ENCODE measurements around the gene ELAVL2. TPM values are rescaled to one million over a fixed set of nuclear protein-coding genes. Genes with fewer than 3 reads are reported as not detected.

The ELAVL2 gene
- total RNA-seq, 1 donor from 2014 or later, result 384 TPM

DNA sequence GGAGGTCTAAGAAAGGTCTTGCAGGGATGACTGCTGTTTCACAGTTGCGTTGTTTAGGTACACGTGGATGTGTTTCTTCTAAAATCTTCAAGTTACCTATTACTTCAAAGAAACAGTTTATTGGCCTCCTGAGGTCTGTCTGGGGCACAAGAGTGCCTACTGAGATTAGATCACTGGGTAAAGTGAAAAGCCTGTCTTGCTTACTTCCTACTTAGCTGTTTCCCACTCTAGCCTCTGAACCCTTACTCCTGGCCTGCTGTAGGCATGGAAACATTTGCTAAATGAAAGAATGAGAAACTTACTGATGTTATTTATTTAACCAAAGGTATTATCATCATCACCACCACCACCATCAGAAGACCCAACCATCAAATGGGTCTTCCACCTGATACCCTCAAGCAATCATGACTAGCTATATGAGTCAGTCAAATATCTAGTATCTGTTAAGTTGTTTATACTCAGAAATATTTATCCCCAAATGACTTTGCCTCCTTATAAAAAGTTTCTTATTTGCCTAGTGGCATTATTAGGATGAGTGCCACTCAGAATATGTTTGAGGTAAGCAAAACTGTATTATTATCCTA, 92.5 kb downstream of the ELAVL2 start:
- Mint-ChIP-seq H3K36me3 (ENCODE audit: unreplicated experiment) (no peaks in the 10 kb centered on the region), H3K4me3 (ENCODE audit: unreplicated experiment) (no peak overlapping the region), H3K4me1 (ENCODE audit: low read depth, unreplicated experiment) (peaks cover 43% of the 10 kb centered on the region), H3K9me3 (ENCODE audit: unreplicated experiment) (peaks cover 29% of the 10 kb centered on the region), H3K27me3 (ENCODE audit: unreplicated experiment) (peaks cover 13% of the 10 kb centered on the region), H3K27ac (ENCODE audit: unreplicated experiment) (no peak overlapping the region)
- TF ChIP-seq, protein P1, sequence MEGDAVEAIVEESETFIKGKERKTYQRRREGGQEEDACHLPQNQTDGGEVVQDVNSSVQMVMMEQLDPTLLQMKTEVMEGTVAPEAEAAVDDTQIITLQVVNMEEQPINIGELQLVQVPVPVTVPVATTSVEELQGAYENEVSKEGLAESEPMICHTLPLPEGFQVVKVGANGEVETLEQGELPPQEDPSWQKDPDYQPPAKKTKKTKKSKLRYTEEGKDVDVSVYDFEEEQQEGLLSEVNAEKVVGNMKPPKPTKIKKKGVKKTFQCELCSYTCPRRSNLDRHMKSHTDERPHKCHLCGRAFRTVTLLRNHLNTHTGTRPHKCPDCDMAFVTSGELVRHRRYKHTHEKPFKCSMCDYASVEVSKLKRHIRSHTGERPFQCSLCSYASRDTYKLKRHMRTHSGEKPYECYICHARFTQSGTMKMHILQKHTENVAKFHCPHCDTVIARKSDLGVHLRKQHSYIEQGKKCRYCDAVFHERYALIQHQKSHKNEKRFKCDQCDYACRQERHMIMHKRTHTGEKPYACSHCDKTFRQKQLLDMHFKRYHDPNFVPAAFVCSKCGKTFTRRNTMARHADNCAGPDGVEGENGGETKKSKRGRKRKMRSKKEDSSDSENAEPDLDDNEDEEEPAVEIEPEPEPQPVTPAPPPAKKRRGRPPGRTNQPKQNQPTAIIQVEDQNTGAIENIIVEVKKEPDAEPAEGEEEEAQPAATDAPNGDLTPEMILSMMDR (IDR thresholded peaks at IDR 0.05; ENCODE audit: partially characterized antibody, unreplicated experiment), result no peak
- DNase-seq, result no peak

DNA sequence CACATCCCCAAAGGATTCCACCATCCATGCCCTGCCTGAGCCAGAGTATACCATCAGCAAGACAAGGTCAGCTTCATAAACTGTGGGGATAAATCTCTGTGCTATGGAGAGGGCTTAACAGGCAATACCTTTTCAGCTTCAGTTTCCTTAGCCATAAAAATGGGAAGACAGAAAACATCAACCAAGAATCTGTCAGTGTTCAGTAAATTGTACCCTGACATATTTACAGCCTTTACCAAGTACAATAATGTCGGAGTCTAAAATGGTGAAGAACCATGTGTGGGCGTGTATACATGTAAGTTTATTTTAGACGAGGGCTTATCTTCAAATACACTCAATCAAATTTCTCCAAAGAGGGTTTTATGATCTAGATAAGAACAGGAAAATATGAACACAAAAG, 94.7 kb downstream of the ELAVL2 start:
- H3K4me3 Mint-ChIP-seq (ENCODE audit: unreplicated experiment), result no peak overlapping the region
- H3K4me1 Mint-ChIP-seq (ENCODE audit: low read depth, unreplicated experiment), result peaks cover 46% of the 10 kb centered on the region
- no peak for DNase-seq
- H3K36me3 Mint-ChIP-seq (ENCODE audit: unreplicated experiment), result no peaks in the 10 kb centered on the region
- TF ChIP-seq, protein P1 (IDR thresholded peaks at IDR 0.05; ENCODE audit: partially characterized antibody, unreplicated experiment), result no peak
- H3K27me3 Mint-ChIP-seq (ENCODE audit: unreplicated experiment), result peaks cover 14% of the 10 kb centered on the region
- H3K9me3 Mint-ChIP-seq (ENCODE audit: unreplicated experiment), result peaks cover 41% of the 10 kb centered on the region
- H3K27ac Mint-ChIP-seq (ENCODE audit: unreplicated experiment), result no peak overlapping the region

DNA sequence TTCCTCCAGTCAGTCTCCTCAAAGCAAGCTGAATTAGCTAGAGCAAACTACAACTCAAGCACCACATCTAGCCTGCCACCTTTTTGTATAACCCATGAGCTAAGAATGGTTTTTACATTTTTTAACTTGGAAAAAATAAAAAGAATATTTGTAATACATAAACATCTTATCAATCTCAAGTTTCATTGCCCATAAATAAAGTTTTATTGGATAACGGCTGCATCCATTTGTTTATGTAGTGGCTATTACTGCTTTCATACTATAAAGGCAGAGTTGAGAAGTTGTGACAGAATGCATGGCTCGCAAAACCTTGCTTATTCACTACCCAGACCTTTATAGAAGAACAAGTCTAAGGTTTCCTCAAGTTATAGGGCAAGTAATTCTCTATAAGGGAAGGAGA, 95.7 kb downstream of the ELAVL2 start:
- H3K4me1 Mint-ChIP-seq (ENCODE audit: low read depth, unreplicated experiment), result peaks cover 46% of the 10 kb centered on the region
- H3K27me3 Mint-ChIP-seq (ENCODE audit: unreplicated experiment), result peaks cover 14% of the 10 kb centered on the region
- peaks cover 39% of the 10 kb centered on the region for H3K9me3 Mint-ChIP-seq (ENCODE audit: unreplicated experiment)
- H3K4me3 Mint-ChIP-seq (ENCODE audit: unreplicated experiment), result no peak overlapping the region
- TF ChIP-seq, protein P1 (IDR thresholded peaks at IDR 0.05; ENCODE audit: partially characterized antibody, unreplicated experiment), result no peak
- H3K36me3 Mint-ChIP-seq (ENCODE audit: unreplicated experiment), result no peaks in the 10 kb centered on the region
- no peak for DNase-seq
- H3K27ac Mint-ChIP-seq (ENCODE audit: unreplicated experiment), result no peak overlapping the region

DNA sequence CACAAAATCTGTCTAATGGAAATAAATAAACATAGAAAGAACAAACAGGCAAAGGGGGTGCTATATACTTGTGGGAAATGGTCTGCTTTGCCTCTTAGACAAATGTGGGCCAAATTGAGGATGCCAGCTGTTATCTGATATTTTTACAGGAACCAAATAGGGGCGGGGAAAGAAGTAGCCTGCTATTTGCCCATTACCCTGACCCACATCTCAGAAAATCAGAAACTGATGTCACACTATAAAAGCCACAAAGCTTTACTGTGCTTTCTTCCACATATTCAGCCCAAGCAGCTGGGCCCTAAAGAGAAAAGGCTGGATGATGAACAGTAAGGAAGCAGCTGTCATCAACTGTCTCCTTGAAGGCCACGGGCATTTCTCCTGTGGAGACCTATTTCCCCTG, 97.3 kb downstream of the ELAVL2 start:
- TF ChIP-seq, protein P1 (IDR thresholded peaks at IDR 0.05; ENCODE audit: partially characterized antibody, unreplicated experiment), result no peak
- peaks cover 46% of the 10 kb centered on the region for H3K9me3 Mint-ChIP-seq (ENCODE audit: unreplicated experiment)
- no peak for DNase-seq
- peaks cover 16% of the 10 kb centered on the region for H3K27me3 Mint-ChIP-seq (ENCODE audit: unreplicated experiment)
- H3K4me1 Mint-ChIP-seq (ENCODE audit: low read depth, unreplicated experiment), result peaks cover 61% of the 10 kb centered on the region
- peak overlapping the region; percentile 23 for H3K4me3 Mint-ChIP-seq (ENCODE audit: unreplicated experiment)
- peaks cover 1% of the 10 kb centered on the region for H3K36me3 Mint-ChIP-seq (ENCODE audit: unreplicated experiment)
- H3K27ac Mint-ChIP-seq (ENCODE audit: unreplicated experiment), result peak overlapping the region; percentile 67

DNA sequence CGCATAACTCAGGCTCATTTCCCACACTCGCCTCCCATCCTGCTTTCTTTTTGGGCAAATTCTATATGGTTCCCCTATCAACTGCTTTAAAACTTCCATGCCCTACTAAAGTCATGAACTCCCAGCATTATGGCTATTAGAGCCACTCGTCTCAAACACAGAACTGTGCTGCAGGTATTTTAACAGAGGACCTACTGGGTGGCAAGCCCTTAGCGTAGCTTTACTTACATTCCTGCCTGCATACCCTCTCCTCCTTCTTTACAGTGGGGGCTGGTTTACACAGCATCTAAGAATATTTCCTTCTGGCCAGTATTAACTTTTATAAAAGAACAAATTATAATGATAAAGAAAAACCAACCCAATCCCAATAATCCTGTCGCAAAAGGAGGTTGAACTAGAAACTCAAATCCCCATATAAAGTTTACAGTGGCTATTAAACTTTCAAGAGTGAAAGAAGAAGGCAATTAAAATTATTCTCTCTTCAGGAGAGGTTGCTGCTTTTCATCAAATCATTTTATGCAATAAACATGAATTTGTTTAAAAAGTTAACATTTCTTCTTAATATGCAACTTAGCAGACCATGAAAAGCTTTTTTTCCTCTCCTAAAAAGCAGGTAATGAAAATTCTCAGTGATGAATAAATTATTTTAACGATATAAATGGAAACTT, 100.6 kb downstream of the ELAVL2 start:
- H3K27me3 Mint-ChIP-seq (ENCODE audit: unreplicated experiment), result peaks cover 21% of the 10 kb centered on the region
- peak overlapping the region; percentile 40 for H3K27ac Mint-ChIP-seq (ENCODE audit: unreplicated experiment)
- peaks cover 5% of the 10 kb centered on the region for H3K36me3 Mint-ChIP-seq (ENCODE audit: unreplicated experiment)
- H3K4me3 Mint-ChIP-seq (ENCODE audit: unreplicated experiment), result no peak overlapping the region
- peaks cover 45% of the 10 kb centered on the region for H3K9me3 Mint-ChIP-seq (ENCODE audit: unreplicated experiment)
- TF ChIP-seq, protein P1 (IDR thresholded peaks at IDR 0.05; ENCODE audit: partially characterized antibody, unreplicated experiment), result no peak
- no peak for DNase-seq
- H3K4me1 Mint-ChIP-seq (ENCODE audit: low read depth, unreplicated experiment), result peaks cover 64% of the 10 kb centered on the region
